ENCODE data around the gene RORB. TPM values are rescaled to one million over a fixed set of nuclear protein-coding genes. Genes with fewer than 3 reads are reported as not detected.

The RORB gene
- total and polyA plus RNA-seq, 2 donors (not counting 1 experiment from before 2014, with no cell fraction given), result 0.24 to 4.3 TPM

DNA sequence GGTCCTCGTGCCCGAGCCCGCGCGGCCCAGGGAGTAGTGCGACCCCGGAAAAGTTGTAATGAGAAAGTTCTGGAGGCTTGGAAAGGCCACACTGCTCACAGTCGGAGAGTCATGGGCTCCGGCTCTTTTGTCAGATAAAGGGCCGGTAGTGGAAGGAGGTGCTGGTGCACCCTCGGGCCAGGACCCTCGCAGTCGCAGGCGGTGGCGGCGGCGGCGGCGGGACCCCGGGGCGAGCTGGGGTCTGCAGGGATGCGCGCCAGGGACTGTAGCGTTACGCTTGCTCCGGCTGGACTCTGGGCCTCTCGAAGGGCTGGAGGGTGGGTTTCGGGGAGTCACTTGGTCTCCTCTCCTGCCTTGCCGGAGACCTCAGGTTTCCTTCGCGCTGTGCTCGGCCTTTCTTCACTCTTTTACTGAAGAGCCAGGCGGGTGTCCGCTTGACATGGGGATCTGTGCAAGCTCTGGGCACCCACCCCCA is 1.5 kb downstream of the RORB start:
- Histone ChIP-seq H3K4me1 (ENCODE audit: control insufficient read depth, extremely low read depth, insufficient read depth, low read length) (no peaks in the 10 kb centered on the region), H3K79me2 (ENCODE audit: control insufficient read depth, insufficient read depth, low read length) (no peaks in the 10 kb centered on the region), H3K27me3 (ENCODE audit: control insufficient read depth, insufficient read depth, low read length) (peaks cover 26% of the 10 kb centered on the region), H3K9me3 (ENCODE audit: control insufficient read depth, insufficient read depth, low read depth, low read length) (no peaks in the 10 kb centered on the region), H3K4me3 (replicated peaks in 1 of 4; ENCODE audit: control extremely low read depth in 1 of 4, insufficient read depth in 1 of 4, low read depth in 3 of 4, low read length in 4 of 4) (peak overlapping the region in 2 of 4 experiments; percentile 7 to 68), H2AFZ (ENCODE audit: low read length) (no peak overlapping the region), H3K27ac (ENCODE audit: insufficient read depth, low read length) (no peak overlapping the region), H3K9ac (ENCODE audit: insufficient read depth, low read length) (no peak overlapping the region), H3K4me2 (ENCODE audit: extremely low read depth, insufficient read depth, low read length) (peak overlapping the region; percentile 93), H4K20me1 (ENCODE audit: control insufficient read depth, extremely low read depth, insufficient read depth, low read length) (no peaks in the 10 kb centered on the region), H3K36me3 (ENCODE audit: control insufficient read depth, insufficient read depth, low read length) (no peaks in the 10 kb centered on the region)
- TF ChIP-seq EZH2 (IDR thresholded peaks at IDR 0.05; ENCODE audit: low read length, missing control alignments), result no peak
- TF ChIP-seq, protein P1, sequence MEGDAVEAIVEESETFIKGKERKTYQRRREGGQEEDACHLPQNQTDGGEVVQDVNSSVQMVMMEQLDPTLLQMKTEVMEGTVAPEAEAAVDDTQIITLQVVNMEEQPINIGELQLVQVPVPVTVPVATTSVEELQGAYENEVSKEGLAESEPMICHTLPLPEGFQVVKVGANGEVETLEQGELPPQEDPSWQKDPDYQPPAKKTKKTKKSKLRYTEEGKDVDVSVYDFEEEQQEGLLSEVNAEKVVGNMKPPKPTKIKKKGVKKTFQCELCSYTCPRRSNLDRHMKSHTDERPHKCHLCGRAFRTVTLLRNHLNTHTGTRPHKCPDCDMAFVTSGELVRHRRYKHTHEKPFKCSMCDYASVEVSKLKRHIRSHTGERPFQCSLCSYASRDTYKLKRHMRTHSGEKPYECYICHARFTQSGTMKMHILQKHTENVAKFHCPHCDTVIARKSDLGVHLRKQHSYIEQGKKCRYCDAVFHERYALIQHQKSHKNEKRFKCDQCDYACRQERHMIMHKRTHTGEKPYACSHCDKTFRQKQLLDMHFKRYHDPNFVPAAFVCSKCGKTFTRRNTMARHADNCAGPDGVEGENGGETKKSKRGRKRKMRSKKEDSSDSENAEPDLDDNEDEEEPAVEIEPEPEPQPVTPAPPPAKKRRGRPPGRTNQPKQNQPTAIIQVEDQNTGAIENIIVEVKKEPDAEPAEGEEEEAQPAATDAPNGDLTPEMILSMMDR (conservative IDR thresholded peaks at IDR 0.05 in 1 of 2, IDR thresholded peaks at IDR 0.05 in 1 of 2; ENCODE audit: low read depth in 1 of 2, low read length in 2 of 2), result no peak
- DNase-seq (ENCODE audit: low read depth in 2 of 2), result peak in 1 of 2 donors; percentile 19

DNA sequence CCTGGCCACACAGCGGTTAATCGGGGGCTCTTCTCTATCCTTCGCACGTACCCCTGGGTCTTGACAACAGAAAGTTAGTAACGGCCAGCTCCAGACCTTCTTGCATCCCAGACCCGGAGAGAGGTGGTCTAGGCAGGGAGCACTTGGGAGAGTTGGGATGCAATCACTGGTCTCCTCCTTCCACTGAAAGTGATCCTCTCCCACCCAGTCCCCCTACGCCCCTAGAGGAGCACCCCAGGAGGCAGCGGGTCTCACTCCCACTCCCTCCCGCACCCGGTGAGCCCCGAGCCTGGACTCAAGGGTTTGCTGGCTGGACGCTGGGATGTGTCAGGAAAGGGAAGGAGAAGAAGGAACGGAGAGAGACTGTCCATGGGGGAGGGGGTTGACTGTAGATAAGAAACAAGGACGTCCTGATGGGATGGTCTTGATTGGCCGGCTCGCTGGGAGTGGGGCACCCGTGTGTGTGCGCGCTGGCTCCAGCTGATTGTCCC is 2.0 kb downstream of the RORB start:
- Histone ChIP-seq H3K9me3 (ENCODE audit: control insufficient read depth, insufficient read depth, low read depth, low read length) (no peaks in the 10 kb centered on the region), H3K4me1 (ENCODE audit: control insufficient read depth, extremely low read depth, insufficient read depth, low read length) (no peaks in the 10 kb centered on the region), H3K4me3 (replicated peaks in 1 of 4; ENCODE audit: control extremely low read depth in 1 of 4, insufficient read depth in 1 of 4, low read depth in 3 of 4, low read length in 4 of 4) (peak overlapping the region in 2 of 4 experiments; percentile 27 to 68), H3K27ac (ENCODE audit: insufficient read depth, low read length) (no peak overlapping the region), H3K79me2 (ENCODE audit: control insufficient read depth, insufficient read depth, low read length) (no peaks in the 10 kb centered on the region), H4K20me1 (ENCODE audit: control insufficient read depth, extremely low read depth, insufficient read depth, low read length) (no peaks in the 10 kb centered on the region), H2AFZ (ENCODE audit: low read length) (no peak overlapping the region), H3K9ac (ENCODE audit: insufficient read depth, low read length) (no peak overlapping the region), H3K4me2 (ENCODE audit: extremely low read depth, insufficient read depth, low read length) (no peak overlapping the region), H3K36me3 (ENCODE audit: control insufficient read depth, insufficient read depth, low read length) (no peaks in the 10 kb centered on the region), H3K27me3 (ENCODE audit: control insufficient read depth, insufficient read depth, low read length) (peaks cover 26% of the 10 kb centered on the region)
- TF ChIP-seq EZH2 (IDR thresholded peaks at IDR 0.05; ENCODE audit: low read length, missing control alignments), result peak; percentile 25
- TF ChIP-seq, protein P1 (conservative IDR thresholded peaks at IDR 0.05 in 1 of 2, IDR thresholded peaks at IDR 0.05 in 1 of 2; ENCODE audit: low read depth in 1 of 2, low read length in 2 of 2), result no peak
- peak in 1 of 2 donors; percentile 27 for DNase-seq (ENCODE audit: low read depth in 2 of 2)

DNA sequence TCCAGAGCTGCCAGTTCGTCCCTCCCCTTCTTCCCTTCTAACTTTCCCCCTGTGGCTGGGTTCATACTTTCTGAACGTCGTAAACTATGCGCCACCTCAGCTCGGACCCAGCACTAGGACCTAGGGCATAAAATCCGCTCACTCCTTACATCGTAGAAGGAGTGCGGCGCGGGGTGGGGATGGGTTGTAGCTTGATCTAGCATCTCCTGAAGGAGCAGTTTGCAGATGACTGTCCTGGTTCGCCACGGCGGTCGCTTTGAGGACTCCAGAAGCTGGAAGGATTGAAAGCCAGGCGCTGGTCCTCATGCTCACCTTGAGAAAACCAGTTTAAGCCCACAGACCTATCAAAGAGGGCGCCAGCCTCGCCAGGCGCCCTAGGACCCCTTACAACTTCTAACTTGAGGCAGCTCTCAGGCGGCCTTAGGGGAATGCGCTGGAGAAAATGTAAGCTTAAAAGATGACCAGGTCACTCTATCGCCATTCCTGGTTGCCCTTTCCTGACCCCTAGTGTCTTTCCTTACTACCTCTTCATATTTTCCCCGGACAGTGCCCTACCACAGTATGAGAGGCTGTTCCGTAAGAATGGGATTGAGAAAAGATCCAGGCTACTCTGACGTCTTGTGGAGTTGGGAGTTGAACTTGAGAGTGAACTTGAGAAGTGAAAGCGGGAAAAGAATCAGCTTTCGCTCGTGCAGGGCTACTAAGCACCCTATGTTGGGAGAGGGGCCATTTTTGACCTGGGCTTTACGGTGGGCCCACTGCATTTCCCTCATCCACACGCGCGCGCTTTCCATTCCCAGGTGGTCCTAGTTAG is 2.8 kb downstream of the RORB start:
- Histone ChIP-seq H3K4me2 (ENCODE audit: extremely low read depth, insufficient read depth, low read length) (peak overlapping the region; percentile 35), H3K27me3 (ENCODE audit: control insufficient read depth, insufficient read depth, low read length) (peaks cover 26% of the 10 kb centered on the region), H3K27ac (ENCODE audit: insufficient read depth, low read length) (no peak overlapping the region), H3K79me2 (ENCODE audit: control insufficient read depth, insufficient read depth, low read length) (no peaks in the 10 kb centered on the region), H3K36me3 (ENCODE audit: control insufficient read depth, insufficient read depth, low read length) (no peaks in the 10 kb centered on the region), H3K4me1 (ENCODE audit: control insufficient read depth, extremely low read depth, insufficient read depth, low read length) (no peaks in the 10 kb centered on the region), H4K20me1 (ENCODE audit: control insufficient read depth, extremely low read depth, insufficient read depth, low read length) (no peaks in the 10 kb centered on the region), H2AFZ (ENCODE audit: low read length) (no peak overlapping the region), H3K4me3 (replicated peaks in 1 of 4; ENCODE audit: control extremely low read depth in 1 of 4, insufficient read depth in 1 of 4, low read depth in 3 of 4, low read length in 4 of 4) (peak overlapping the region in 2 of 4 experiments; percentile 15 to 68), H3K9me3 (ENCODE audit: control insufficient read depth, insufficient read depth, low read depth, low read length) (no peaks in the 10 kb centered on the region), H3K9ac (ENCODE audit: insufficient read depth, low read length) (no peak overlapping the region)
- peak; percentile 6 to 15 for DNase-seq (ENCODE audit: low read depth in 2 of 2)
- TF ChIP-seq EZH2 (IDR thresholded peaks at IDR 0.05; ENCODE audit: low read length, missing control alignments), result no peak
- TF ChIP-seq, protein P1 (conservative IDR thresholded peaks at IDR 0.05 in 1 of 2, IDR thresholded peaks at IDR 0.05 in 1 of 2; ENCODE audit: low read depth in 1 of 2, low read length in 2 of 2), result no peak
